Measurements from ENCODE around the gene CACNA1S.

GRCh38 chr1:201115390-201115937, 3.2 kb upstream of the CACNA1S start:
- no peak for TF ChIP-seq CTCF (IDR thresholded peaks at IDR 0.05)
- TF ChIP-seq ZFX (IDR thresholded peaks at IDR 0.05; ENCODE audit: borderline replicate concordance), result no peak
